ENCODE data around the gene PADI1. TPM values are rescaled to one million over a fixed set of nuclear protein-coding genes. Genes with fewer than 3 reads are reported as not detected.

Gene PADI1
- polyA plus RNA-seq, 1 experiment, result not detected

GRCh38 chr1:17184822-17185484 lies 20.0 kb upstream of the PADI1 start:
- POLR2A ChIA-PET, result no interaction called here
- DNase-seq (ENCODE audit: low read depth, low spot score), result no peak

GRCh38 chr1:17185485-17185860 lies 19.5 kb upstream of the PADI1 start:
- peaks cover 3% of the 10 kb centered on the region for H3K27me3 ChIP-seq (ENCODE audit: control insufficient read depth, insufficient read depth, low read length)
- CTCF ChIA-PET, result no interaction called here
- no peak overlapping the region for H3K4me3 ChIP-seq (ENCODE audit: low read depth, low read length)
- H3K27ac ChIP-seq (ENCODE audit: low read depth, low read length), result no peak overlapping the region
- TF ChIP-seq CTCF (IDR thresholded peaks at IDR 0.05; ENCODE audit: low read depth, low read length), result no peak
- DNase-seq (ENCODE audit: low read depth, low spot score), result no peak
- no peaks in the 10 kb centered on the region for H3K9me3 ChIP-seq (ENCODE audit: control insufficient read depth, insufficient read depth, low read length)
- POLR2A ChIA-PET, result no interaction called here

More at GRCh38 chr1:17184822-17185484, 20.0 kb upstream of the PADI1 start:
- H3K9me3 ChIP-seq (ENCODE audit: control insufficient read depth, insufficient read depth, low read length), result no peaks in the 10 kb centered on the region
- peaks cover 3% of the 10 kb centered on the region for H3K27me3 ChIP-seq (ENCODE audit: control insufficient read depth, insufficient read depth, low read length)
- TF ChIP-seq CTCF (IDR thresholded peaks at IDR 0.05; ENCODE audit: low read depth, low read length), result no peak
- CTCF ChIA-PET, result no interaction called here
- H3K27ac ChIP-seq (ENCODE audit: low read depth, low read length), result no peak overlapping the region
- H3K4me3 ChIP-seq (ENCODE audit: low read depth, low read length), result no peak overlapping the region

GRCh38 chr1:17186216-17186909 lies 18.6 kb upstream of the PADI1 start:
- no peak overlapping the region for H3K27ac ChIP-seq (ENCODE audit: low read depth, low read length)
- CTCF ChIA-PET, result no interaction called here
- H3K4me3 ChIP-seq (ENCODE audit: low read depth, low read length), result no peak overlapping the region
- peaks cover 3% of the 10 kb centered on the region for H3K27me3 ChIP-seq (ENCODE audit: control insufficient read depth, insufficient read depth, low read length)
- DNase-seq (ENCODE audit: low read depth, low spot score), result no peak
- H3K9me3 ChIP-seq (ENCODE audit: control insufficient read depth, insufficient read depth, low read length), result no peaks in the 10 kb centered on the region
- POLR2A ChIA-PET, result no interaction called here
- TF ChIP-seq CTCF (IDR thresholded peaks at IDR 0.05; ENCODE audit: low read depth, low read length), result no peak

- no peak for TF ChIP-seq CTCF (IDR thresholded peaks at IDR 0.05; ENCODE audit: low read depth, low read length)
- Histone ChIP-seq H3K9me3 (ENCODE audit: control insufficient read depth, insufficient read depth, low read length) (no peaks in the 10 kb centered on the region), H3K27ac (ENCODE audit: low read depth, low read length) (no peak overlapping the region), H3K27me3 (ENCODE audit: control insufficient read depth, insufficient read depth, low read length) (peaks cover 3% of the 10 kb centered on the region), H3K4me3 (ENCODE audit: low read depth, low read length) (no peak overlapping the region)
- POLR2A ChIA-PET, result no interaction called here
- CTCF ChIA-PET, result no interaction called here
- DNase-seq (ENCODE audit: low read depth, low spot score), result no peak
Measured at GRCh38 chr1:17187051-17187450, 17.9 kb upstream of the PADI1 start.

- no peak for DNase-seq (ENCODE audit: low read depth, low spot score)
- Histone ChIP-seq H3K27ac (ENCODE audit: low read depth, low read length) (no peak overlapping the region), H3K9me3 (ENCODE audit: control insufficient read depth, insufficient read depth, low read length) (no peaks in the 10 kb centered on the region), H3K27me3 (ENCODE audit: control insufficient read depth, insufficient read depth, low read length) (peaks cover 3% of the 10 kb centered on the region), H3K4me3 (ENCODE audit: low read depth, low read length) (no peak overlapping the region)
- POLR2A ChIA-PET, result no interaction called here
- no peak for TF ChIP-seq CTCF (IDR thresholded peaks at IDR 0.05; ENCODE audit: low read depth, low read length)
- CTCF ChIA-PET, result no interaction called here
Measured at GRCh38 chr1:17188217-17188616, 16.7 kb upstream of the PADI1 start.

Measured in AG04450 (cell line).